RPMI7951 (cell line): ENCODE data around the gene PPM1K. TPM values are rescaled to one million over a fixed set of nuclear protein-coding genes. Genes with fewer than 3 reads are reported as not detected.
A peak's percentile ranks its signal among the peaks of the same experiment; 100 is the strongest.

Source experiments
- DNase-seq: peaks from one replicate; pipeline ENCODE4 v3.0.0-alpha.2; 2012; ENCODE audit warnings: low read depth
- total RNA-seq: library from RNA; depleted of rRNA; stranded (reverse); fragments of >200 nt; shearing (Covaris generic); gene quantifications from 2 replicates; pipeline ENCODE4 v1.2.3, GENCODE V29; 2014

The PPM1K gene
- total RNA-seq, 1 experiment from 2014 or later: 7.1 TPM

DNA sequence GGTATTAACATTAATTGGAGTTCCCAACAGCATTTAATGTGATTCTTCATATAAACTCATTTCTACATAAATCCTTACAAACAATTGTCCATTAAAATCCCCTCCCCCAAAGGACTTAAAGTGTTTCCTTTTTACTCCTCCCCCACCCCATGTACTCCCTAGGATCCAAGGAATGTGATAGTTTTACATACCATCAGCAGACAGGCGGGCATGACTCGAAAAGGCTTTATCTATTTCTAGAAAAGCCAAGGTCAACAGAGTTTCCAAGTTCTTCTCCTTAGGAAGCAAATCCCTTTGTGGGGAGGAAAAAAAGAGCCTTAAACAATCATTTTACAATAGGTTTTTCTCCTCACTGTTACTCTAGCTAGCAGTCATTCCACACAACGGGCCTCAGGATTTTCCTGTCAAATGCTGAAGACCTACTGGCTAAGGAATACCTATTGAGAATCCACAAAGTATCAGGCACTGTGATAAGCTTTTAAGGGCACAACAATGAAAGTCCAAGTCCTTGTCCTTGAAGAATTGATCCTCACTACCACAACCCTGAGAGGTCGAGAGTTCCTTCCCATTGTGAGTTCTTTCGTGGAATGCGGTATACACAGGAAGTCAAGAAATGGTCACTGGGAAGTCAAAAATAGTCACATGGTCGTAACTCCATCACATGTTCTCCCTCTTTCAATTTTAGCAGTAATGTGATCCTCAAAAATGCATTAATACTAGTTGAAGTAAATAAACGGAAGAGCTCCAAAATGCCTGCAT lies 7.2 kb downstream of the PPM1K start:
- no peak for DNase-seq

DNA sequence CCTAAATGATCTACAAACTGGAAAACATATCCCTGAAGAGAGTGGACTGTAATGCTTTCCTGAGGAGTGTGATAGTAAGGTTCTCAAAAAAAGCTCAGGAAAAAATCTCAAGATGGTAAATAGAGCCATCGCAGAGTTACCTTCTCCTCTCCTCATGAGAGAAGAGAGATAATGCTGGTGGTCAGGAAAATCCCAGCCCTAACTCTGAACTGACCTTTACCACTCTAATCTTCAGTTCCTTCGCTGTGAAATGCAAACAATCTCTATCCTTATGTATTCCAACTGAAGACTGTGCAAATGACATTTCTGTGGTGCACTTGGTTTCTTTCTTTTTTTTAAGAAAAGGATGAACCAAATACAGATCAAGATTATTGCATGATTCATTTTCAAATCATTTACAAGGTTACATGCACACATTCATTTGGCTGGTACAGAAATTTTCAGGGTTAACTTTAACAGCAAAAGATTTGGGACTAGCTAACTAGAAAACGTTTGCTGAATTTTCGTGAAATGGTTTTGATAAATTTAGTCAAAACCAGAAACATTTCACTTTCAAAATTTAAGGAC lies 8.3 kb downstream of the PPM1K start:
- DNase-seq: no peak

DNA sequence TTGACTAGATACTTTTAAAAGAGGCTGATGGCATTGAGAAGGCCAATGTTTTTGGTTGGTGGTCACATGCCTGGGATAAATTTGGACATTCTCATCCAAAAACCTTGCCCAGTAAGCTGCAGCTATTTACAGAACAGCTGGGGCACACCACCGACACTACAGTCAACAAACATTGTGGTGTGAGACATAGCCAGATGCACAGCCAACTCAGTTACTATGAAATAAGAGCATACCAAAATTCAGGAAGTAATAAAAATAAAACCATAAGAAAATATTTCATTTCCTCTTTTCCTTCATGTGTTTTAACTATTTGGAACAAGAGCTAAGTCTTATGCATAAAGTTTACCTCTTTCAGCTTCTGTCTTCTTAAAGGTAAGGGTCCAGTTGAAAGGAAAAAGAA lies 8.8 kb downstream of the PPM1K start:
- DNase-seq: no peak

DNA sequence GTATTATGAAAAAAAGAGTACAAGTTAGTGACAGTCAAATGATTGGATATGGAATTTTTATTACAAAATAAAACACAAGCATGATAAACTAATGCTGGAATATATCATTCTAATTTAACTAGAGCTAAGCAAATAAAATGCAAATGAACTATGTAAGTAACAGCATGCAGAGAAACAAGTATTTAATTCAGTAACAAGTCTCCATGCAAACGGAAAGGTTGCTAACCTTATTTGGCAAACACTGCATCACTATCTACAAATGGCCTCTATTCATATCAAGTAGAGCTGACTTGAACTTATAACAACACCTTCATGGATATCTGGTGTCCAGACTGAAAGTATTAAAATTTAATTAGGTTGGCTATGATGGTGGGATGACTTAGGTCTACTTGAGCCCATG lies 15.4 kb downstream of the PPM1K start:
- DNase-seq: no peak

DNA sequence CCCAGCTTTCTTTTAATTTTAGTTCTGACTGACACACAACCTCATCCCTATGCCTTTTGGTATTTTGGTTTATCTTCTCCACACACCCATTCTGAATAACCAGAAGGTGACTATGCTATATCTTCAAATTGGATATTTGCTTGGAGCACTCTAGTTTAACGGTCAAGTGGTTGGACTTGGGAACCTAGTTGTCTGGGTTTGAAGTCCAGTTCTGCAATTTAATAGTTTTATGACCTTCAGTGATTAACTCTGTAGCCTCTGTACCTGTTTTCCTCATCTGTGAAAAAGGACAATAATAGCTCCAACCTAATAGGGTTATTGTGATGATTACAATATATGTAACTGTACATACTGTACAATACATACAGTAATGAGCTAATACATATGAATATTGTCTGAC lies 20.0 kb downstream of the PPM1K start:
- DNase-seq: no peak

DNA sequence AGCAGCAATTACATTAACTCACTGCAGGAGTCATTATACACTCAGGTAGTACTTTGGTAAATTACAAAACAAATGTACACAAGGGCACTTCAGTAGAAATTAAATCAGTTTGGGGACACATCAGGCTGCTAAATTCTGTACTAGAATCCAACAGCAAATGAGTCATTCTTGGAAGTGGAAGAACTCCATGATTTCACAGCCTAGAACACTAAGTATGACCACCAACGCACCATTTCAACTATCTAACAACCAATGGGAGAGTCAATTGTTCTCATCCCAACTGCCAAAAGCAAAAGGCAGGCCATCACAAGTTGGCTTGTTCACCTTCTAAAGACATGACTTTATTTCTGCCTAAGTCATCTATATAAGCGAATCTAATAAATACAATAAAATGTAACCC lies 26.6 kb downstream of the PPM1K start:
- DNase-seq: no peak

DNA sequence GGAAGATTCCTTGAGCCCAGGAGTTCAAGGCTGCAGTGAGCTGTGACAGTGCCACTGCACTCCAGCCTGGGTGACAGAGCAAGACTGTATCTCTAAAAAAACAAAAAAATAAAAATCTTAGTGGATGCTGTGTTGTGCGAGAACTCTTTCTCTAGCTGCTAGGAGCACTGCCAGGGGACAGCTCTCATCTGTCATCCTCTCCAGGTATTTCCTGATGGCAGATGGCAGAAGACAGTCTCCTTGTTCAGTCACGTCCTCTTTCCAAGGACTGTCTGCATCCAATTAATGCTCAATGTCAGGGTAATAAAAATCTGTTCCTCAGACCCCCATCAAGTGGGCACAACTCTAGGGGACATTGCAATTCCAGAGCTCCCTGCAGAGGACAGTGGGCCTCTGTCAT lies 29.2 kb downstream of the PPM1K start:
- no peak for DNase-seq

DNA sequence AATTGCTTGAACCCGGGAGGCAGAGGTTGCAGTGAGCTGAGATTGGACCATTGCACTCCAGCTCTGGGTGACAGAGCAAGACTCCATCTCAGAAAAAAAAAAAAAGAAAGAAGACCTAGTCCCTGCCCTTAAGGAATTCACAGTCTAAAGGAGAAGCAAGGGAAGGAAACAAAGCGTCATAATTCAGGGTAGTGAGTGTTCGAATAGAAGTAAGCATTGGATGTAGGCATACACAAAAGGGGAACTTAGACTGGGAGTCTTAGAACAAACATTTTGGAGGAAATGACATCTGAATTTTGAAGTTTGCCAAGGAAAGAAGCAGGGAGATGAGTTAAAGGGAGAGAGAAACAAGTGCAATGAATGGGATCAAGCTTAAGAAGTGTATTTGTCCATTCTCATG lies 32.4 kb downstream of the PPM1K start:
- DNase-seq: no peak

DNA sequence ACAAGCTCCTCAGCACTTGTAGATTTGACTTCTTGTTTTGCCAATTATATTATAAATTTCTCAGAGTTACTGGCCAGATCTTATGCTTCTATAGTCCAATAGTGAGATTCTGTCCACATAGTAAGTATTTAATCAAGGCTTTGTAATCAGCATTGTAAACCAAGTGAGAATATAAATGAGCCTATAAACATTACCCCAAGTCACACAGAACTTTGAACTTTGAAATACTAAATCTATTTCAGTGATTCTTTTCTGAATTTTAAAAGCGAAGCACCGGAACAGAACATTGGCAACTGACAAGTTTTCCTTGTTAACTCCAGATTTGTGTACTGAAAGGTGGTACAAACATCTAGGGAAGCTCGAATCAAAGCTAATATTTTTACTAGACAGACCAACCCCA lies 37.2 kb downstream of the PPM1K start:
- no peak for DNase-seq

DNA sequence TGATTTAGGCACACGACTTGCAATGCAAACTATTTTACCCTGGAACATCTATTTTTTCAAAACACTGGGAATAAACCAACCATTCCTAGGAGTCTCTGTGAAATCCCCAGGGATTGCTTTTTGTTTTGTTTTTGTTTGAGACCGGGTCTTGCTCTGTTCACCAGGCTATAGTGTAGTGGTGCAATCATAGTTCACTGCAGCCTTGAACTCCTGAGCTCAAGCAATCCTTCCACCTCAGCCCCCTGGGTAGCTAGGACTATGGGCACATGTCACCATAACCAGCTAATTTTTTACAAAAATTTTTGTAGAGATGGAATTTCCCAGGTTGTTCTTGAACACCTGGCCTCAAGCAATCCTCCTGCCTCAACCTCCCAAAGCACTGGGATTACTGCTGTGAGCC lies 37.8 kb downstream of the PPM1K start:
- no peak for DNase-seq

DNA sequence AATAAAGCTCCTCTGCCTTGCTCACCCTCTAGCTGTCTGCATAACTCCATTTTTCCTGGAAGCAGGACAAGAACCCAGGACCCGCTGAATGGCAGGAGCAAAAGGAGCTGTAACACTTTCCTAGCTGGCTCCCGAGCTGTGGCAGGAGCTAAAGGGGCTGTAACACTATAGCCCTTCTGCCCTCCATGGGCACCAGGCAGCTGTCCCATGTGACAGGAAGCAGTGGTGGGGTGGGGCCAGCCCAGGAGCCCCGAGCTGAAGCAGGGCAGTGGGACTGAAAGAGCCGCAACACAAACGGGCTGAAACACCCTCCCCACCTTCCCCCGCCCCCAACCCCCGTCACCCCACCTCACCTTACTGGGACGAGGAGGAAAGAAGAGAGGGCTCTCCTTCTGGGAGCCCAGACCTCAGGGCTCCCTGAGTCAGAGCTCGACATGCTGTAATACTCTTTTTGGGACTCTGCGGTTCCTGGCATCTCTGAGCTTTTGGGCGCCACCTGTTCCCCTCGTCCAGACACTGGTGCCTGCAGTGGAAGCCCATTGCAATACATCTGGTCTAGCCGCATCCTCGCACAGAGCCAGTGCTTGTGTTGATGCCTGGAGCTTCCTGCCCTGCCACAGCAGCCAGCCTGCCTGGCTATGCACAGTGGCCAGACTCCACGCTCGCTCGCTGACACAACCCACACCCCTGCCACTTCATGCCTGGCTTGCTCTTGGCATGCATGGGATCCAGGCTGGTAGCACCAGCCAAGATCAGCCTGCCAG lies 39.4 kb downstream of the PPM1K start:
- no peak for DNase-seq

DNA sequence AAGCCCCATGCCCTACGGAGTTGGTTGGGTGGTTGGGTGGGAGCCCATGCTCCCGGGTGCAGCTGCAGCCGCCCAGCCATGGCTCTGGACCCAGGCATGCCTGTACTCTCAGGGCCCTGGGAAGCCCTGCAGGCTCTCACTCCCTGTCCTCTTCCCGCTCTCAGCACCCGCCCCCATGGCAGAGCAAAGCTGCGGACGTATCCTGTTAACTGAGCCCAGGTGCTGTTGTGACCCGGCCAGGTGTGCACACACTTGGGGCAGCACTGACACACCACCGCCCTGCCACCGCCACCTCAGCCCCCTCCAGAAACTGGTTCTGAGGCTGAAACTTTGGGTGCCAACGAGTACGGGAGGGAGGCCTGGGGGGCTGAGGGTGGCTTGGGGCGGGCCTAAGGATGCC lies 40.3 kb downstream of the PPM1K start:
- DNase-seq: no peak

DNA sequence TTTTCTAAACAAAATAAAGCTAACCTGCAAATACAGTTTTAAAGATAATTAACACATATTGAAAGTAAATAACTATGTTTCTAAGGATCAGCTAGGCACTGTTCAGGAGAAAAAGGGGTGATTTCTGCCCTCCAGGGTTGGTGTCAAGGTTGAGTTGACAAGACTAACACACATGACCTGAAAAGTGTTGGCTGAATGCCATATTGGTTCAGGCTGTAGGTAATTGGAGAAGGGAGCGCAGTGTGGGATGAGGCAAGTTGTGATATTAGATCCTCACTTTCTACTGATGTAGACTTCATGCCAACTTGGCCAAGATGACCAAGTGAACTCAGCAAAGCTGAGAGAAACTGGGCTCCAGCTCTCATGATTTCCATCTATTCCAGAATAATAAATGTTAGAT lies 42.2 kb downstream of the PPM1K start:
- no peak for DNase-seq

DNA sequence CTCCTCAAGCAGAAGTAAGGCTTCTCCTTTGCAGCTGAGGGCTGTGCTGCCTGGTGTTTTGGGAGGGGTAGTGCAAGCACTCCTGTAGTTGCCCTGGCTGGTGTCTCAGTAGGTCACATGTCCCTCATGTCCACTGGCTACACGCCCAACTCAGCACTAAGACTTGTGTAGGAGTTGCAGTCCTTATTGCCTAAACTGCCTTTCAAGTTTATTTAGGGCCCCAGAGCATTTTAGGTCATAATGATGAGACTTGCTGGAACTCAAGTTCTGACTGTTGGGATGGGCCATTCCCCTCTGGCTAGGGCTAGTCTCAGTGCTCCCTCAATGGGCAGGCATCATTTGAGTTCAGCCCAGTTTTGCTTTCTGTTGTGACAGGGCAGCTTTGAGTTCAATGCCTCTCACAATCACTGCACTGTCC lies 44.1 kb downstream of the PPM1K start:
- no peak for DNase-seq

DNA sequence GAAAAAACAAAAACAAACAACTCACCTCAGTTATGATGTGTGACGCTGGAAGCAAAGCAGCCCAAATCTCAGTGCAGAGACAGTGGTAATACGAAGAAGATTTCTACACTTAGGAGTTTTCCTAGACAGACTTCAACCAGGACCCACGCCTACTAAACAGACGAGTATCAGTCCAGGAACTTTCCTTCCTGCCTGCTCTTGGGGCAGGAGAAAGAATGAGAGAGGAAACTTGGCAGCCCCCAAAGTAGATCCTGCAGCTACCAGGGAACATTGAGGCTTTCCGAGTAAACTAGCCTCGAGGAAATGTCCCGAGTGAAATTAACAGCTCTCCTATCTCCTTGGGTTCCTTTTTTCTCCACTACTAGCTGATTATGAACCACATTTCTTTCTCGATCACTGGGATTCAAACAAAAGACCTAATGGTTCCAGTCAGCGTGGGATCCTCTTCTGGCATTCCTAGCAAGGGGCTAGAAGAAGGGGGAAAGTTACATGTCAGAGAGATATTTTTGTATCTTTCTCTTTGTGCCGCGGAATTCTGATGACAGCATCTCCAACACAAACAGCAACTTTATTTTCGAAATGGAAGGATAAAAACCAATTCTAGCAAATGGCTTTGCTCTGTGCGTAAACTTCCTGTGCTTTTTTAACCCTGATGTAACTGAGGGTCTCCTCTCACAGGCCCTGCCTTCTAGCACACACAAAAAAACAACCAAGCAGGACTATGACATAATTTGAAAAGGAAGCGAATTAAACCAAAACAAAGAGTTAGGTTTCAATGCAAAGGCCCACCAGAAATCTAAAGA lies 53.2 kb downstream of the PPM1K start:
- peak; percentile 15 for DNase-seq

DNA sequence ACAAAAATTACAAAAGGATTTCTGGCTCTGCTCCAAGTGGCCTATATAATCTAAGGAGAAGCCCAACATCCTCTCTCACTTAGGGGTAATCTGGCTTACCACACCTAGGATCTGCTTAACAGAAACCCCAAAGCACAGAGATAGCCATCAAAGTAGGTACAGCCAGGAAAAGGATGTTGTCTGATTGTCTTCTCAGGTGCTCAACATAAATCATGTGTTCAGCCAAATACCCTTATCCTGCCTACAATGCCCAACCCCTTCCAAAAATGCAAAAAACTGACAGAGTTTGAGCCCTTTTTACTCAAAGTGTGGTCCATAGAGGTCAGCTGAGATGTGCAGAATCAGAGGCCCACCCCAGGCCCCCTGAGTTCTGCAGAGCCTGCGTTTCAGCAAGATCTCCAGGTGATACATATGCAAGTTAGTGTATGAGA lies 53.9 kb downstream of the PPM1K start:
- no peak for DNase-seq

DNA sequence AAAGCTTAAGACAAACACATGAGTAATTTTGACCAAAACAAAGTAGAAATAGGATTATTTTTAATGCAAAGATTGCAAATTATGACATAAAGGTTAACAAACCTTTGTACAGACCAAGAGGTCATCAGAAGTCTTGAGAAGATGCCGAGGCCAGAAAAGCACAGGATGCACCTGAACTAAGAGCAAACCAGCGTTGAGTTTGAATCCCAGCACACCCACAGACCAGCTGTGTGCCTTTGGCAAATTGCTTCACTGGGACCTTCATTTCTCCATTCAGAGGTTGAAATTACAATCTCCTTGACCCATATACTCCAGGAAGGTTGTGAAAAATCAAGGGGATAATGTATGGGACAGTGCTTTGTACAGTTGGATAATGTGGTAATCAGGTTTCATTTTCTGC lies 56.6 kb downstream of the PPM1K start:
- DNase-seq: no peak

DNA sequence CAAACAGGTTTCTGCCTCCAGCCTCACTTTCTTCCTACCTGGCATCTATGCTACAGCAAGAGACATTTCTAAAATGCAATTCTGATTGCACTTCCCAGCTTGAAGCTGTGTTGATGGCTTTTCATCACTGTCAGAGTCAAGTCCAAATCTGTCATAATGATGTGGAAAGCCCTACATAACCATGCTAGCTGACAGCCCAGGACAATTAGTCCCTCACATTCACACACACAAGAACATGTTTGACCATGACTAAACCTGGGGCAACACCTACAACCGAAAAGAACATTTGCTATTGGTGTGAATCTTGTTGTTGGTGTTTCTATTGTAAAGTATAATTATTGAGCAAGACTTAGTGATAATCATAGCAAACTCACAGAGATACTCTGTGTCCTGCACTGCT lies 58.2 kb downstream of the PPM1K start:
- DNase-seq: no peak

DNA sequence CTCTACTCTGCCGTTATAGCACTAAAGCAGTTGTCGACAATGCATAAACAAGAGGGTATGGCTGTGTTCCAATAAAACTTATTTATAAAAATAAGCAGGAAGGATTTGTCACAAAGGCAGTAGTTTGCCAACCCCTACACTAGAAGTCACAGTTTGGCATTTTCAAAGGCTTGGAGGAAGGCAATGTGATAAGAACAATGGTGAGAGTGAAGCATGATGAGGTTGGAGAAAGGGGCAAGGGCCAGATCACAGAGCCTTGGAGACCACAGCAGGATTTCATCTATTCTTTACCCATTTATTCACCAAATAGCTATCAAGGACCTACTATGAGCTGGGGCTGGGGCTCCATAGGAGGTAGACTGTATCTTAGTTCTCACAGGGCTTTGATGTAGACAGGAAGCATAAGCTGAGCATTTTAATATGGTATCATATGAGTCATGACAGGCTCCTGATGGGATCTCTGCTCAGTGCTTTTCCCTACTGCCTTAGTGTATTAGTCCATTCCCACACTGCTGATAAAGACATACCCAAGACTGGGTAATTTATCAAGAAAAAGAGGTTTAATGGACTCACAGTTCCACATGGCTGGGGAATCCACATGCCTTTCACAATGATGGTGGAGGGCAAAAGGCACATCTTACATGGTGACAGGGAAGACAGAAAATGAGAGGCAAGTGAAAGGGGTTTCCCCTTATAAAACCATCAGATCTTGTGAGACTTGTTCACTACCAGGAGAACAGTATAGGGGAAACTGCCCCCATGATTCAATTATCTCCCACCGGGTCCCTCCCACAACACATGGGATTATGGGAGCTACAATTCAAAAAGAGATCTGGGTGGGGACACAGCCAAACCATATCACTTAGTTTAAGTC lies 58.9 kb downstream of the PPM1K start:
- peak; percentile 12 for DNase-seq

DNA sequence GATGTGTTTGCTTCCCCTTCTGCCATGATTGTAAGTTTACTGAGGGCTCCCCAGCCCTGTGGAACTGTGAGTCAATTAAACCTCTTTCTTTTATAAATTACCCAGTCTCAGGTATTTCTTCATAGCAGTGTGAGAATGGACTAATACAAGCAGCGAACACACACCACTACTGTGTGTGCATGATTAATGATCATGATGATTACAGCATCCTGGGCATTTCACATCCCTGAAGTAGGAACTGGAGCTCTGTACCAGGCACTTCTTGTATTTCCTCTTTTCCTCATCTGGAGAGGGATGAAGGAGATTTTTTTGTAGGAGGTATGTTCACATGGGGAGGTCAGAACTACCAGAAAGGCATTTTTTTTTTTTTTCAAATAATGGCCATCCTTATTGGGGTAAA lies 60.8 kb downstream of the PPM1K start:
- no peak for DNase-seq

DNA sequence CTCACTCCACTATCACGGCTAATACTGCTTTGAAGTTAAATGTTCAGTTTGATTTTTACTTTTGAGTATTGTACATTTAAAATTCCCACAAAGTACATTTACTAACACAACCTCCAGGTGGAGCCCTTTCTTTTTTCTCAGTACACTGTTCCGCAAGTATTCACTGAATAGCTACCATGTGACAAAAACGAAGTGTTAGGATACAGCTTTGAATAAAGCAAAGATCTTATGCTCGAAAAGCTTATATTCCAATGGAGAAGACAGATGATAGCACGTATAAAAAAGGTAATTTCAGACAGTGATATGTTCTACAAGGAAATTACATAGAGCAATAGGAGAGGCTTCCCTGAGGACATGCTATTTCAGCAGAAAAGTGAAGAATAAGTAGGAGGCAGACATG lies 65.3 kb downstream of the PPM1K start:
- DNase-seq: peak; percentile 41
